PC-3 (cell line): Measurements from ENCODE around the gene ZNF441.

Experiments used
- CTCF ChIP-seq: fragments of 300-600 bp; sonication (generic); conservative IDR thresholded peaks from 2 replicates; pipeline ENCODE4 v1.5.1; 2017; ENCODE audit warnings: antibody characterized with exemption, low read depth, mild to moderate bottlenecking, low read length
- EZH2phosphoT487 ChIP-seq: fragments of 300-600 bp; sonication (generic); IDR thresholded peaks from 2 replicates; pipeline ENCODE4 v1.6.1; 2018; ENCODE audit warnings: mild to moderate bottlenecking, antibody characterized with exemption, low read length, borderline replicate concordance

- TF ChIP-seq EZH2phosphoT487 (no peak), CTCF (no peak)
Observed at GRCh38 chr19:11722414-11722813, 44.4 kb upstream of the ZNF441 start.
